H9 (cell line): ENCODE measurements around the gene AHNAK. TPM values are rescaled to one million over a fixed set of nuclear protein-coding genes. Genes with fewer than 3 reads are reported as not detected.
"Not testable (repeated sequence)": the region's sequence is repeated elsewhere in the genome, so short reads cannot be mapped to it uniquely, and the experiment has no call there.

Experiments used
- DNase-seq: peaks from one replicate; pipeline ENCODE4 v3.0.0-alpha.2; 2017
- H2AFZ ChIP-seq: one replicate; pipeline ENCODE4 v1.6.1; 2013; ENCODE audit warnings: mild to moderate bottlenecking, low read length, control low read depth, moderate library complexity
- H2AK5ac ChIP-seq: 2 replicates; pipeline ENCODE4 v1.6.1; 2013; ENCODE audit warnings: low read length, control low read depth, mixed read lengths; ENCODE audit not compliant: insufficient read length
- H2BK120ac ChIP-seq: one replicate; pipeline ENCODE4 v1.6.1; 2013; ENCODE audit warnings: low read depth, mild to moderate bottlenecking, low read length, control low read depth, inconsistent platforms; ENCODE audit not compliant: poor library complexity, severe bottlenecking
- H2BK12ac ChIP-seq: 2 replicates; pipeline ENCODE4 v1.6.1; 2013; ENCODE audit warnings: low read length, control low read depth, mixed read lengths, low read depth; ENCODE audit not compliant: insufficient read length
- H2BK15ac ChIP-seq: 2 replicates; pipeline ENCODE4 v1.6.1; 2013; ENCODE audit warnings: low read depth, low read length, control low read depth
- H2BK20ac ChIP-seq: one replicate; pipeline ENCODE4 v1.6.1; 2013; ENCODE audit warnings: low read depth, mild to moderate bottlenecking, low read length, control low read depth, inconsistent platforms; ENCODE audit not compliant: poor library complexity, severe bottlenecking
- H2BK5ac ChIP-seq: 2 replicates; pipeline ENCODE4 v1.6.1; 2013; ENCODE audit warnings: low read length, control low read depth, mixed read lengths; ENCODE audit not compliant: insufficient read length
- H3K14ac ChIP-seq: 2 replicates; pipeline ENCODE4 v1.6.1; 2013; ENCODE audit warnings: low read length, control low read depth; ENCODE audit not compliant: insufficient read depth
- H3K18ac ChIP-seq: 2 replicates; pipeline ENCODE4 v1.6.1; 2013; ENCODE audit warnings: low read depth, mild to moderate bottlenecking, mixed read lengths, low read length, control low read depth; ENCODE audit not compliant: insufficient read length
- H3K23ac ChIP-seq: 2 replicates; pipeline ENCODE4 v1.6.1; 2013; ENCODE audit warnings: low read length, control low read depth, mixed read lengths, low read depth; ENCODE audit not compliant: insufficient read length
- H3K23me2 ChIP-seq: 2 replicates; pipeline ENCODE4 v1.6.1; 2013; ENCODE audit warnings: low read depth, mild to moderate bottlenecking, mixed read lengths, low read length, control low read depth; ENCODE audit not compliant: insufficient read length, poor library complexity, severe bottlenecking
- H3K27ac ChIP-seq: 2 replicates; pipeline ENCODE4 v1.5.1; 2013; ENCODE audit warnings: low read length, control low read depth, mixed read lengths, low read depth; ENCODE audit not compliant: insufficient read length
- H3K27me3 ChIP-seq: 2 replicates; pipeline ENCODE4 v1.6.1; 2013; ENCODE audit warnings: low read length, control low read depth, inconsistent platforms; ENCODE audit not compliant: insufficient read depth
- H3K4ac ChIP-seq: 2 replicates; pipeline ENCODE4 v1.6.1; 2013; ENCODE audit warnings: low read depth, mild to moderate bottlenecking, control low read depth, inconsistent platforms, low read length, moderate library complexity
- H3K4me1 ChIP-seq: 2 replicates; pipeline ENCODE4 v1.6.1; 2013; ENCODE audit warnings: low read length, control low read depth, inconsistent platforms; ENCODE audit not compliant: insufficient read depth
- H3K4me2 ChIP-seq: 2 replicates; pipeline ENCODE4 v1.6.1; 2013; ENCODE audit warnings: low read length, control low read depth, mixed read lengths; ENCODE audit not compliant: insufficient read length, insufficient read depth
- H3K56ac ChIP-seq: 2 replicates; pipeline ENCODE4 v1.6.1; 2013; ENCODE audit warnings: low read depth, mild to moderate bottlenecking, mixed read lengths, low read length, control low read depth; ENCODE audit not compliant: insufficient read length
- H3K79me1 ChIP-seq: 2 replicates; pipeline ENCODE4 v1.6.1; 2013; ENCODE audit warnings: low read depth, mild to moderate bottlenecking, moderate library complexity, low read length, control low read depth, inconsistent platforms; ENCODE audit not compliant: insufficient read depth, poor library complexity, severe bottlenecking
- H3K79me2 ChIP-seq: 2 replicates; pipeline ENCODE4 v1.6.1; 2013; ENCODE audit warnings: low read length, control low read depth, inconsistent platforms; ENCODE audit not compliant: insufficient read depth
- H3K9ac ChIP-seq: 2 replicates; pipeline ENCODE4 v1.6.1; 2013; ENCODE audit warnings: low read length, control low read depth, mixed read lengths; ENCODE audit not compliant: insufficient read length; ENCODE audit errors: extremely low read depth
- H3K9me3 ChIP-seq: one replicate; pipeline ENCODE4 v1.6.1; 2013; ENCODE audit warnings: low read depth, low read length, inconsistent platforms; ENCODE audit not compliant: control insufficient read depth
- H3T11ph ChIP-seq: one replicate; pipeline ENCODE4 v1.6.1; 2013; ENCODE audit warnings: mild to moderate bottlenecking, low read length, control low read depth, inconsistent platforms
- H4K20me1 ChIP-seq: one replicate; pipeline ENCODE4 v1.6.1; 2013; ENCODE audit not compliant: control insufficient read depth, insufficient read length, insufficient read depth
- H4K5ac ChIP-seq: 2 replicates; pipeline ENCODE4 v1.6.1; 2013; ENCODE audit warnings: low read depth, mild to moderate bottlenecking, mixed read lengths, low read length, control low read depth; ENCODE audit not compliant: insufficient read length
- H4K8ac ChIP-seq: replicated peaks from 2 replicates; pipeline ENCODE4 v1.6.1; 2013; ENCODE audit warnings: low read length, control low read depth, mixed read lengths, low read depth; ENCODE audit not compliant: insufficient read length
- H4K91ac ChIP-seq: 2 replicates; pipeline ENCODE4 v1.6.1; 2013; ENCODE audit warnings: low read depth, mild to moderate bottlenecking, moderate library complexity, mixed read lengths, low read length, control low read depth; ENCODE audit not compliant: insufficient read length
- H3K27ac Mint-ChIP-seq, 3 experiments: 2 replicates in 2 of 3; 3 replicates in 1 of 3; pipeline ENCODE4 v1.8.0; 2020 to 2021; ENCODE audit warnings: mixed read lengths in 3 of 3, mild to moderate bottlenecking in 1 of 3, moderate library complexity in 1 of 3
- H3K27me3 Mint-ChIP-seq: 2 replicates; pipeline ENCODE4 v1.8.0; 2021; ENCODE audit warnings: low read depth, mild to moderate bottlenecking, moderate library complexity, mixed read lengths
- H3K36me3 Mint-ChIP-seq, 3 experiments: 2 replicates in 2 of 3; 3 replicates in 1 of 3; pipeline ENCODE4 v1.8.0; 2020 to 2021; ENCODE audit warnings: low read depth in 3 of 3, mixed read lengths in 3 of 3; ENCODE audit not compliant: insufficient read depth in 1 of 3
- H3K4me1 Mint-ChIP-seq, 2 experiments: 2 replicates each; pipeline ENCODE4 v1.8.0; 2020; ENCODE audit warnings: mixed read lengths in 2 of 2
- H3K4me3 Mint-ChIP-seq, 2 experiments: 2 replicates in 1 of 2; 3 replicates in 1 of 2; pipeline ENCODE4 v1.8.0; 2020 to 2021; ENCODE audit warnings: mild to moderate bottlenecking in 2 of 2, mixed read lengths in 2 of 2, moderate library complexity in 1 of 2
- H3K9me3 Mint-ChIP-seq, 2 experiments: 2 replicates in 1 of 2; 3 replicates in 1 of 2; pipeline ENCODE4 v1.8.0; 2020; ENCODE audit warnings: mild to moderate bottlenecking in 2 of 2, mixed read lengths in 2 of 2, moderate library complexity in 1 of 2
- CTCF ChIP-seq: fragments of 200-600 bp; sonication (generic); conservative IDR thresholded peaks from 3 replicates; pipeline ENCODE4 v1.8.0; 2021; ENCODE audit warnings: antibody characterized with exemption, mild to moderate bottlenecking
- WGBS: extraction: QIAGEN DNeasy Blood & Tissue Kit; methylation state at CpG from one replicate; pipeline ENCODE4 v1.1.7; 2013; ENCODE audit warnings: missing lambda C conversion rate, low lambda C conversion rate, mixed read lengths; ENCODE audit not compliant: insufficient read length; ENCODE audit errors: extremely low coverage; 5-methylcytosine and 5-hydroxymethylcytosine counted together
- total RNA-seq: library from RNA; stranded (reverse); gene quantifications from 2 replicates; pipeline ENCODE4 v1.2.1, GENCODE V29; 2021

Gene AHNAK
- total RNA-seq, 1 experiment from 2014 or later: 15.2 TPM

- Histone ChIP-seq H2AK5ac (no peak overlapping the region), H3K9me3 (no peaks in the 10 kb centered on the region), H2BK120ac (no peak overlapping the region), H2AFZ (no peak overlapping the region), H3K14ac (0 out of 2 replicates have a peak overlapping the region, but pooled peaks have one; percentile 19), H3K27me3 (no peaks in the 10 kb centered on the region), H4K20me1 (no peaks in the 10 kb centered on the region), H2BK12ac (no peak overlapping the region), H2BK15ac (no peak overlapping the region), H3K4me2 (no peak overlapping the region), H3K79me2 (no peaks in the 10 kb centered on the region), H3K4me1 (no peaks in the 10 kb centered on the region; the same call in 1 of the 2 replicates), H3K9ac (no peak overlapping the region), H4K8ac (no peak overlapping the region), H3K23ac (no peak overlapping the region), H3K18ac (no peak overlapping the region), H3K27ac (no peak overlapping the region), H4K91ac (no peak overlapping the region), H3K23me2 (no peaks in the 10 kb centered on the region), H3K4ac (no peak overlapping the region), H3T11ph (no peak overlapping the region), H4K5ac (no peak overlapping the region), H2BK5ac (no peak overlapping the region), H2BK20ac (no peak overlapping the region), H3K79me1 (no peaks in the 10 kb centered on the region), H3K56ac (no peak overlapping the region)
- Mint-ChIP-seq H3K36me3 (no peaks in the 10 kb centered on the region), H3K27ac (peak overlapping the region in 2 of 3 experiments; percentile 34 to 52; a peak in 2 of 7 replicates), H3K9me3 (no peaks in the 10 kb centered on the region), H3K4me1 (peaks cover 37 to 48% of the 10 kb centered on the region in 2 experiments), H3K4me3 (no peak overlapping the region; a peak in 1 of 5 replicates), H3K27me3 (peaks cover 31% of the 10 kb centered on the region)
- WGBS: no CpG with 5 or more reads among the region's 12 CpGs
- DNase-seq: peak; percentile 67
- no peak for TF ChIP-seq CTCF
Observed at GRCh38 chr11:62499944-62500649, 46.5 kb downstream of the AHNAK start.

- not testable (repeated sequence) for H4K91ac ChIP-seq, H3K9me3 ChIP-seq, H2BK5ac ChIP-seq, H3K9me3 Mint-ChIP-seq, H3K79me1 ChIP-seq, H2AFZ ChIP-seq, H3K56ac ChIP-seq, H3K27me3 ChIP-seq, H2BK15ac ChIP-seq, H3K27ac ChIP-seq, H3K4me3 Mint-ChIP-seq, DNase-seq, H4K20me1 ChIP-seq, H3K9ac ChIP-seq, H2BK20ac ChIP-seq, H3T11ph ChIP-seq, H3K18ac ChIP-seq, H3K79me2 ChIP-seq, H2BK120ac ChIP-seq, H3K23ac ChIP-seq, H3K14ac ChIP-seq, H2AK5ac ChIP-seq, H3K4me1 ChIP-seq, H4K5ac ChIP-seq, H3K36me3 Mint-ChIP-seq, H2BK12ac ChIP-seq, H4K8ac ChIP-seq, H3K4me2 ChIP-seq, H3K4ac ChIP-seq, H3K23me2 ChIP-seq
- Mint-ChIP-seq H3K4me1 (peaks cover 32 to 42% of the 10 kb centered on the region in 2 experiments), H3K27me3 (peaks cover 26% of the 10 kb centered on the region), H3K27ac (0 out of 7 replicates have a peak overlapping the region, but pooled peaks of 1 of the 3 experiments have one; percentile 9)
- WGBS: no CpG with 5 or more reads among the region's 17 CpGs
Observed at GRCh38 chr11:62499311-62499943, 47.2 kb downstream of the AHNAK start.
